Spleen (tissue), 7 donors: Measurements from ENCODE around the gene SNX8.

Experiments
- POLR2A ChIP-seq, 3 donors: fragments of 450-650 bp; IDR thresholded peaks; one replicate each; pipeline ENCODE4 v1.5.1; 2017; ENCODE audit warnings: antibody characterized with exemption in 3 of 3, mild to moderate bottlenecking in 1 of 3
- POLR2AphosphoS5 ChIP-seq, 3 donors: sonication (generic); formaldehyde crosslinking; IDR thresholded peaks; one replicate each; pipeline ENCODE4 v1.5.1; 2017; ENCODE audit warnings: antibody characterized with exemption in 3 of 3
- TF ChIP-seq, protein P1 (sequence below), 11 experiments: fragments of 200-600 bp in 7 of 11; fragments of 450-650 bp in 4 of 11; sonication (generic) in 4 of 11; IDR thresholded peaks in 8 of 11; conservative IDR thresholded peaks in 3 of 11; 1 replicate in 7 of 11; 2 replicates in 4 of 11; pipeline versions ENCODE4 v1.4.0 to v1.8.0; 2016 to 2021; ENCODE audit warnings: antibody characterized with exemption in 11 of 11, inconsistent platforms in 4 of 11, mild to moderate bottlenecking in 1 of 11
- donor health status: DM: no; HTN: no; CAD: no; lungs with moderate emphysema.
- donor health status: DM: no; HTN: no; CAD: no.
- donor health status: DM: no; HTN: no; CAD: no.

DNA sequence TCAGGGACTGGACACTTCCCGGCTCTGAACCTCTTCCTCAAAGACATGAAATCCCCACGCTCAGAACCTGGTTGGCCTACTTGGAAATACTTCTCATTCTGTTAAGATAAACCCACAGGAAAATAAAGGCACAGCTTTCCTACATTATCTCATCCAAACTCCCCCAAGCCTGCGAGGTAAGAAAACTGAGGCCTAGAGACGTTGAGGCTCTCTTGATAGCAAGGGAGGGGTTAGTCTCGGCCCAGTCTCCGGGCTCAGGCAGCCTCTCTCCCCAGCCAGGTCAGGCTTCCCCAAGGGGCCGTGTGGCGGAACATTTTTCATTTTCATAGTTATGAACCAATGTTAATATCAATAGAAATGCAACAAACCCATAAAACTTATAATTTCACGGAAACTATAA, 35.8 kb upstream of the SNX8 start:
- TF ChIP-seq, protein P1, sequence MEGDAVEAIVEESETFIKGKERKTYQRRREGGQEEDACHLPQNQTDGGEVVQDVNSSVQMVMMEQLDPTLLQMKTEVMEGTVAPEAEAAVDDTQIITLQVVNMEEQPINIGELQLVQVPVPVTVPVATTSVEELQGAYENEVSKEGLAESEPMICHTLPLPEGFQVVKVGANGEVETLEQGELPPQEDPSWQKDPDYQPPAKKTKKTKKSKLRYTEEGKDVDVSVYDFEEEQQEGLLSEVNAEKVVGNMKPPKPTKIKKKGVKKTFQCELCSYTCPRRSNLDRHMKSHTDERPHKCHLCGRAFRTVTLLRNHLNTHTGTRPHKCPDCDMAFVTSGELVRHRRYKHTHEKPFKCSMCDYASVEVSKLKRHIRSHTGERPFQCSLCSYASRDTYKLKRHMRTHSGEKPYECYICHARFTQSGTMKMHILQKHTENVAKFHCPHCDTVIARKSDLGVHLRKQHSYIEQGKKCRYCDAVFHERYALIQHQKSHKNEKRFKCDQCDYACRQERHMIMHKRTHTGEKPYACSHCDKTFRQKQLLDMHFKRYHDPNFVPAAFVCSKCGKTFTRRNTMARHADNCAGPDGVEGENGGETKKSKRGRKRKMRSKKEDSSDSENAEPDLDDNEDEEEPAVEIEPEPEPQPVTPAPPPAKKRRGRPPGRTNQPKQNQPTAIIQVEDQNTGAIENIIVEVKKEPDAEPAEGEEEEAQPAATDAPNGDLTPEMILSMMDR (IDR thresholded peaks at IDR 0.05 in 8 of 11, conservative IDR thresholded peaks at IDR 0.05 in 3 of 11), result no peak
- no peak for TF ChIP-seq POLR2A (IDR thresholded peaks at IDR 0.05)
- TF ChIP-seq POLR2AphosphoS5 (IDR thresholded peaks at IDR 0.05), result no peak
